ENCODE measurements around the gene CHTOP.
A peak's percentile ranks its signal among the peaks of the same experiment; 100 is the strongest.
"Not testable (repeated sequence)": the region's sequence is repeated elsewhere in the genome, so short reads cannot be mapped to it uniquely, and the experiment has no call there.

CHTOP gene

DNA sequence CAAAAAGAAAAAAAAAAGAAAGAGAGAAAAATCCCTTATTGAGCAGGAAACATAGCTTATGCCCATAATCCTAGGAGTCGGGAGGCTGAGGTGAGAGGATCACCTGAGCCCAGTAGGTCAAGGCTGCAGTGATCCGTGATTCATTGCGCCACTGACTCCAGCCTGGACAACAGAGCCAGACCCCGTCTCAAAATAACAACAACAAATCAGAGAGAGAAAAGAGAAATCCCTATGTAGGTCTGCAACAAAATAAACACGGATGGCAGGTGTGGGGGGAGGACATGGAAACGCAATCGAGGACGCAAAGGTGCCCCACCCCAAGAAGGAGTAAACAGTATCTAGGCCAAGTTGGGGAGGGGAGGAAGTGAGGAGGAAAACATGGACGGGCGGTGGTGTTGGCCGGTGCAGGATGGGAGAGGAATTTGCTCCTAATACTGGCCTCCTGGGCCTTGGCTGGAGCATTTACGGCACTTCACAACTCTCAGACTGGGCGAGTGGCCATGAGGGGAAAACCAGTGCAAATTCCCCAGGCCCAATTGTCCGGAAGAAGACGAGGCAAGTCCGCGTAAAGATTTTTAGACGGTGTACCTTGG lies 609 bp upstream of the CHTOP start:
- no peak for DNase-seq (ENCODE audit: low spot score)

DNA sequence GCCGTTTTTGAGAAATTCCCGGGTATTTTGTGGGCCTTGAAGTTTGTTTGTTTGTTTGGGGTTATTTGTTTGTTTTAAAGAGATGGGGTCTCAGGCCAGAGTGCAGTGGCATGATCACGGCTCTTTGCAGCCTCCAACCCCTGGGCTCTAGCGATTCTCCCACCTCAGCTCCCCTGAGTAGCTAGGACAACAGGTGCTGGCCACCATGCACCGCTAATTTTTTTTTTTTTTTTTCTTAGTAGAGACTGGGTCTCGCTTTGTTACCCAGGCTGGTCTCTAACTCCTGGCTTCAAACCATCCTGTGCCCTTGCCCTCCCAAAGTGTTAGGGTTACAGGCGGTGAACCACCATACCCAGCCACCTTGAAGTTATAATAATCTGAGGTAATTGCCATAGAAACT lies 2.0 kb downstream of the CHTOP start:
- no peak for DNase-seq (ENCODE audit: low spot score)

- no peak for DNase-seq (ENCODE audit: low spot score)
Observed at GRCh38 chr1:153636312-153636711, 2.4 kb downstream of the CHTOP start.

DNA sequence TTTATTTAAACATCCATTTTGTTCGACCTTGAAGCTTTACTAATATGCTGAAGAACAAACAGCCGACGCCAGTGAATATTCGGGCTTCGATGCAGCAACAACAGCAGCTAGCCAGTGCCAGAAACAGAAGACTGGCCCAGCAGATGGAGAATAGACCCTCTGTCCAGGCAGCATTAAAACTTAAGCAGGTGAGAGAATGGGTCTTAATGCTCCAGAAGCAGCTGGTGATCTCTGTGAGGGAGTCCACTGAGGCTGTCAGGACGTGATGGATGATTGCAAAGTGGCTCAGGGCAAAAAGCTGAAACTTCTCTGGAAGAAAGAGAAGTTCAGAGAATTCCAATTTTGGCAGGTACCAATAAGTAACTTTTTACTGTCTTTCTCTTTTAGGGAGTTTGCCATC lies 4.4 kb downstream of the CHTOP start:
- no peak for DNase-seq (ENCODE audit: low spot score)

DNA sequence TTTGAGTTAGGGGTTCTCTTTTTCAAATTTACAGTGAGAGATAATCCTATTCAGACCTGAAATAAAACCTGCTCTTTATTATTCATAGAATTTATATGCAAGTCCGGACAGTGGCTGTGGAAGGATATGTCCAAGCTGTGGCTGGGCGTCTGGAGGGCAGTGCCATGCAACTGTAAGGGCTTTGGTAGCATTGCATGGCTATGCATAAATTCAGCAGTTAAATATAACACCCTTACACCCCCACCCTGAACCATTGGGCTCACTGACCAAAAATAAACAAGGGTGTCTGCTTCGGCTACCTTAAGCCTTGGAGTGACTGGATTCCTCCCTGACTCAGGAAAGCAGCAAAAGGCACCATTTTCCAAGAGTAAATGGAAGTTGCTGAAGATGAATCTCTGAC lies 5.4 kb downstream of the CHTOP start:
- DNase-seq (ENCODE audit: low spot score): no peak

DNA sequence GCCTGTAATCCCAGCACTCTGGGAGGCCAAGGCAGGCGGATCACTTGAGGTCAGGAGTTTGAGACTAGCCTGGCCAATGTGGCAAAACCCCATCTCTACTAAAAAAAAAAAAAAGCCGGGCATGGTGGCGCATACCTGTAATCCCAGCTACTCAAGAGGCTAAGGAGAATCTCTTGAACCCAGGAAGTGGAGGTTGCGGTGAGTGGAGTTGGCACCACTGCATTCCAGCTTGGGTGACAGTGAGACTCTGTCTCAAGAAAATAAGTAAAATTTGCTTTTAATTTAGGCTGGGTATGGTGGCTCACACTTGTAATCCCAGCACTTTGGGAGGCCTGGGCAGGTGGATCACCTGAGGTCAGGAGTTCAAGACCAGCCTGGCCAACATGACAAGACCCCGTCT lies 6.3 kb downstream of the CHTOP start:
- not testable (repeated sequence) for DNase-seq (ENCODE audit: low spot score)

GRCh38 chr1:153640861-153641260 lies 7.0 kb downstream of the CHTOP start:
- DNase-seq (ENCODE audit: low spot score): no peak

DNA sequence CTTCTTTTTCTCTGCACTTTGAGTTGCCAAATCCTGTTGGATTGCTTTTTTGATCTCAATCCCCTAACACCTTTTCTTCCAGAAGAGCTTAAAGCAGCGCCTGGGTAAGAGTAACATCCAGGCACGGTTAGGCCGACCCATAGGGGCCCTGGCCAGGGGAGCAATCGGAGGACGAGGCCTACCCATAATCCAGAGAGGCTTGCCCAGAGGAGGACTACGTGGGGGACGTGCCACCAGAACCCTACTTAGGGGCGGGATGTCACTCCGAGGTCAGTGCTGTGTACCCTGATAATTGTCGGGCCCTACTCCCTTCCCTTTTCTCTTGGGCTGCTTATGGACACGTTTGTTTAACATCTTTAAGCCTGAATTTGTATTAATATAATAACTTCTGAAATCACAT lies 8.3 kb downstream of the CHTOP start:
- DNase-seq (ENCODE audit: low spot score): no peak

DNA sequence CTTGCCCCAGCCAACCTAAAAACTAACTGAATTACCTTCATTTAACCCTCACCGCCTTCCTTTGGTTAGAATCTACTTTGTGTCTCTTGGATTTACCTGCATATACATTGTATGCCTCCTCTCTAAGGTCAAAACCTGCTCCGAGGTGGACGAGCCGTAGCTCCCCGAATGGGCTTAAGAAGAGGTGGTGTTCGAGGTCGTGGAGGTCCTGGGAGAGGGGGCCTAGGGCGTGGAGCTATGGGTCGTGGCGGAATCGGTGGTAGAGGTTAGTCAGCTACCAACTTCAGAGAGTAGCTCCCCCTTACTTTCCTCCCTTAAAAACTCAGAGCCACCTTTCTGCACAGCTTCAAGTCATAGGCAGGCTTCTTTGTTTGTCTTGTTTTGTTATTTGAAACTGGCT lies 9.2 kb downstream of the CHTOP start:
- no peak for DNase-seq (ENCODE audit: low spot score)

DNA sequence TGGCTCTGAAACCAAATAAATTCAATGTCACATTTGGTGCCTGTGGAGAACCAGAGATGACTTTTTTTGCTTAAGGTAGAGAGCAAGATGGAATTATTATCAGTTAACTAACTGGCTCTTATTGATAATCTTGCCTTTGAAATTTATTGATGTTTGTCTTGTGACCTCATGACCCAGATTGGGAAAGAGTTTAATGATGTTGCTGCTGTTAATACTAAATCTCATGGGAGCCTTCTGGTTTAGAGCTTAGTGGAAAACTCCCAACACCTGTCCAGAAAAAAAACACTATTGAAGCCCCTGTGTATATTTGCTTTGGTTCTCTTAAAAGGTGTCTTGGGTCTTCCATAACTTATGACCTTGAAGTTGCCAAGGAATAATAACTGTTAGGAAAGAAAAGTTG lies 9.9 kb downstream of the CHTOP start:
- DNase-seq (ENCODE audit: low spot score): no peak

GRCh38 chr1:153646672-153647345 lies 12.9 kb downstream of the CHTOP start:
- no peak for DNase-seq (ENCODE audit: low spot score)

DNA sequence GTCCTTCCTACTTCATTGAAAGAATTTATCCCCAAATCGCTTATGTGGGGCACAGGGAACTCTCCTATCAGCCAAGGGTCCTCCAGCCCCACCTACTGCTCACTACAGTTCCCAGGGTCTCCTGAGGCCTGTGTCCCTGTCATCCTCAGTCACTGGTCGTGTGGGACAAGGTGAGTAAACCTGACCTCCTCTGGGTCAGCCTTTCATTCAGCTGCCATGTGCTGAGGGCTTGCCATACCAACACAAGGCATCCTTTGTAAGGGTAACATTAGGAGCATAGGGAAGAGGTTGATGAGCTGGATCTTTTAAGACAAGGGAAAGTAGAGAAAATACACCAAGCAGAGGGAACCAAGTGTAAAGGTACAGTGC lies 13.5 kb downstream of the CHTOP start:
- no peak for DNase-seq (ENCODE audit: low spot score)

DNA sequence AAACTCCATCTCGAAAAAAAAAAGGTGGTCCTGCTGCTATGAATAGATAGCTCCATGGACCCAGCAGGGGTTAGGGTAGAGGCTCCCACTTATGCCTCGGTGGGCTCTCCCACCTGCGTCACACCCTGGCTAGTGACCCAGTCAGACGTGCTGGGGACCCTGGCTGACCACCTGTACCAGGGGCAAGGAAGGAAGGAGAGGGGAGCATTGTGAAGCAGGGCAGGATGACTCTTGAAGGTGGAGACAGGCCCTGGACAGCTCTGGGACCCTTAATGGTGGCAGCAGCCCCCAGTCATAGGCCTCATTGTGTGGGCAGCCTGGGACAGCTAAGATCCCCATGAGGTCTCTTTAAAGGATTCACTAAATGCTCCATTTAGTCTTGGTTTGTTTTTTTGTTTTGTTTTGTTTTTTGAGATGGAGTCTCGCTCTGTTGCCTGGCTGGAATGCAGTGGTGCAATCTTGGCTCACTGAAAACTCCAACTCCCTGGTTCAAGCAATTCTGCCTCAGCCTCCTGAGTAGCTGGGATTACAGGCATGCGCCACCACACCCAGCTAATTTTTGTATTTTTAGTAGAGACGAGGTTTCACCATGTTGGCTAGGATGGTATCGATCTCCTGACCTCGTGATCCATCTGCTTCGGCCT lies 14.3 kb downstream of the CHTOP start:
- no peak for DNase-seq (ENCODE audit: low spot score)

DNA sequence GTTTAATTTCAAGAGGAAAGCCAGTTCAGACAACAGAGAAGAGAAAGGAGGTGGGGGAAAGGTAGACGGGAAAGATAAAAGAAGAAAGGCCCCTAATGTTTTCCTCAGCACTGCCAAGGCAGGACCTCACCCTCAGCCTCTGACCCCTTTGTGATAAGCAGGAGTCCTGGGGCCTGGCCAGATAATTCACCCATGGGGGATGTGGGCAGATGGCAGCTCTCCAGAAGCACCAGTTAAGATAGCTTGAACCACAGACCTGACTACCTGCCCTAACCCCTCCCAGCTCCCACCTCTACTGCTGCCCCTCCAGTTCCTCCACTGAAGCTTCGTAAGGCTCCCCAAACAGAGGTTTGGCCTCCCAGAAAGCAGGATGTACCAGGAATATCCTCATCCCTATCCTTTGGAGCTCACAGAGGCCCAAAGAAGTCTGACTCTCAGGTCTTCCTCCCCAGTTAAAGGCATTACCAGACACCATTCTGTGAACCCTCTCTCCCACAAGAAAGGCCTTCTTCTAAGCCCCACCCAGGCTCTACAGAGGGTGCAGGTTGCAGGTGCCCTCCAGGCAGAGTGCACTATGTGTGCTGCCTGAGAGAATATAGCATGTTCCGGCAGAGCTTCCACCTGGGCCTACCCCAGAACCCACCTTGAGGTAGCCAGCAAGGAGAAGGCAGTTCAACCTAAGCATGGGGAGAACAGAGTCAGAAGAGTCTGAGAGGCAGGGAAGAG lies 15.4 kb downstream of the CHTOP start:
- DNase-seq (ENCODE audit: low spot score): peak; percentile 34

DNA sequence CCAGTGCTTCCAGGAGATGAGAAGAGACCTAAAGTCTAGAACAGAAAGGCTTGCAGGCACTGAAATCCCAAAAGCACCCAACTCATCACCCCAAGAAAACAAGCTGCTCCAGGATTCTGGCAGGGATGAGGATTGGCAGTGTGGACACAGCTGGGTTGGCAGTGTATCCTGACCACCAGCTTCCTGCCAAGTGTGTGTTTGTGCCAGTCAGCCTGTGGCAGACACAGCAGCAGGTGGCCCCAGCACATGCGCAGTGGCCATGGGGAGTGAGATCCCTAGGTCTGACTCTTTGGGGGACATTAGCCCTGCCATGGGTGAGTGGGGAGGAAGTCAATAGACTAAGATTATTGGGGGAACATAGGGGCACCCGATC lies 16.0 kb downstream of the CHTOP start:
- DNase-seq (ENCODE audit: low spot score): no peak

DNA sequence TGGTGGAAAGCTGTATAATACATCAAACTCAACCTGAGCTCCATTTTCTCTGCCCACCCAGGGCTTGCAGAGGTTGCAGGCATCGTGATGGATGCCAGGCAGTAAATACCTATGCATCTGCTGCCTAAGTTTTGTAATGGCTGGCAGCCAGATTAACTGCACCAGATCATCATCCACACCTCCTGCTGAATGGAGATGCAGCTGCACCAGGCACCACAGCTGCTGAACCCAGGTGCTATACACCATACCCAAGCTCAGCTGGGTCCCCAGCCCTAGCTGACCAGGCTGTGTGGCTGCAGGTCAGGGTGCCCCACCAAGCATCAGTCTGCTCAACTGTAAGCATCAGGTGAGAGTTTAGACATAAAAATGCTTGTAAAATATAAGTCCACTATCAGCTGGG lies 17.9 kb downstream of the CHTOP start:
- DNase-seq (ENCODE audit: low spot score): peak; percentile 63

- no peak for DNase-seq (ENCODE audit: low spot score)
Observed at GRCh38 chr1:153652805-153653500, 19.1 kb downstream of the CHTOP start.

DNA sequence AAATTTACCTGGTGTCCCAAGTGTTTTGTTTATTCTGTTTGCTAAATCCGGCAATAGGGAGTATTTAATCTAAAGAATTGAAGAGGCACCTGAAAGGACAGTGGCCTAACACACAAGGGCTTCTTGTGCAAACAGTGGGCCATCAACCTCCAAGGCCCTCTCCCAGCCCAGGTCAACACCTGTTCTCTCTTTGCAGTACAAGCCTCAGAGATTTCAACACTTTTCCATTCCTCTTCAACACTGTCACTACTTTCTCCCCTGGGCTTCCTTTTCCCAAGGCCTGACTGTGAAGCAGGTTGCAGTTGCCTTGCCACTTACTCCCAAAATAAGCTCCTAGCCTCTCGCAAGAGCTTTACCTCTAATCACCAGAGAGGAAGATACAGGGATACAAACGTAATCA lies 21.5 kb downstream of the CHTOP start:
- DNase-seq (ENCODE audit: low spot score): no peak

- peak; percentile 97 for DNase-seq (ENCODE audit: low spot score)
Observed at GRCh38 chr1:153658400-153659174, 24.7 kb downstream of the CHTOP start, which contains the start of gene SNAPIN. TSS of gene SNAPIN (plus strand) at chr1:153658703. CDS start at chr1:153658744, 41 bp downstream.

DNA sequence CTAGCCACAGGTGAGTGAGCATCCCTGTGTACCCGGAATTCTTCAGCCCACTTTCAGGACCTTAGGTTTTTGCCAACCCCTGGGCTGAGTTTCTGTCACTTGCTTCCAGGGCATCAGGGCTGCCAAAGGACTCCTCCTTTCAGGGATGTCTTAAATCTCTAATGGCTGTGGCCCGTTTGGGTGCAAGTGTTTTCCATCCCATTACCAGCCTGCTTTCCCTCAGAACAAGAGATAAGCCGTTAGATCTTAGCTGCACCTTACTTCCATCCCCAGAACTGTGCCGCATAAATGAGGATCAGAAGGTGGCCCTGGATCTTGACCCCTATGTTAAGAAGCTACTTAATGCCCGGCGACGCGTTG lies 25.3 kb downstream of the CHTOP start:
- DNase-seq (ENCODE audit: low spot score): no peak

GRCh38 chr1:153659656-153660055 lies 25.8 kb downstream of the CHTOP start:
- DNase-seq (ENCODE audit: low spot score): no peak

All from NAMALWA (cell line).